Cardiac muscle cell (in vitro differentiated cells and primary cell): ENCODE data around the gene ASB1. TPM values are rescaled to one million over a fixed set of nuclear protein-coding genes. Genes with fewer than 3 reads are reported as not detected.
A peak's percentile ranks its signal among the peaks of the same experiment; 100 is the strongest.

Experiments
- DNase-seq, 2 donors: peaks; one replicate each; pipeline versions ENCODE4 v3.0.0 to v3.0.0-alpha.2; 2010 to 2017; ENCODE audit warnings: low read depth in 1 of 2, low spot score in 1 of 2
- H3K27ac ChIP-seq: fragments of 200-600 bp; sonication (generic); 2 replicates; pipeline ENCODE4 v1.5.1; 2016
- H3K27me3 ChIP-seq: fragments of 200-600 bp; sonication (generic); 2 replicates; pipeline ENCODE4 v1.6.0; 2016; ENCODE audit warnings: control low read depth
- H3K36me3 ChIP-seq: fragments of 200-600 bp; sonication (generic); 2 replicates; pipeline ENCODE4 v1.5.1; 2016; ENCODE audit warnings: control low read depth
- H3K4me1 ChIP-seq: fragments of 200-600 bp; sonication (generic); 2 replicates; pipeline ENCODE4 v1.8.1; 2017; ENCODE audit warnings: low read depth, mild to moderate bottlenecking, mixed run types
- H3K4me3 ChIP-seq: fragments of 200-600 bp; sonication (generic); 2 replicates; pipeline ENCODE4 v1.5.1; 2016; ENCODE audit warnings: mild to moderate bottlenecking
- H3K9me3 ChIP-seq: fragments of 200-600 bp; sonication (generic); 2 replicates; pipeline ENCODE4 v1.5.1; 2017; ENCODE audit warnings: low read depth, mild to moderate bottlenecking, control low read depth
- polyA plus RNA-seq: library from polyadenylated mRNA; unstranded; fragments of >200 nt; fragmentation: Nextera tagmentation; extraction: Ambion mirVana; gene quantifications from 2 replicates; pipeline ENCODE4 v1.2.1, GENCODE V29; 2016
- total RNA-seq: library from RNA; depleted of rRNA; stranded (reverse); fragments of >200 nt; gene quantifications from 2 replicates; pipeline ENCODE4 v1.2.3, GENCODE V29; 2016
- TF ChIP-seq, protein P1 (sequence below): IDR thresholded peaks from 2 replicates; pipeline ENCODE4 v1.5.1; 2012; ENCODE audit warnings: low read depth, mild to moderate bottlenecking, low read length

The ASB1 gene
- total and polyA plus RNA-seq, 2 experiments from 2014 or later, result 16.7 TPM

DNA sequence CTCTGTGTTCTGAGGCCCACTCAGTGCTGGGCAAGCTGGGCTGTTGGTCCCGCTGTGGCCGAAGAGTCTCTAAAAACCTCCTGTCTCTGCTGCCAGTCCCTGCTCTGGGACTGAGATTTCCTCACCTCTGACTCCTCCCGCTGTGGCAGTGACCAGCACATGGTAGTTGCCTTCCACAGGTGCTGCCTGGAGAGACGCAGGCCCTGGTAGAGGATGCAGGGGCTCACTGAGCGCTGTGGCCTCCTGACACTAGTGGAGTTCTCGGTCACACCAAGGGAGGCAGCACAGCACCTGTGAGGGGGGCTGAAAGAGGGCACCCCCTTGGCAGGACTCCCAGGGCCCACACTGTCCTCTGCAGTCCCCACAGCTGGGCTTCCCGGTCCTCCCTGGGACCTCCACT lies 3.8 kb upstream of the ASB1 start:
- peaks cover 19% of the 10 kb centered on the region for H3K4me1 ChIP-seq
- H3K4me3 ChIP-seq, result no peak overlapping the region
- no peaks in the 10 kb centered on the region for H3K36me3 ChIP-seq
- H3K9me3 ChIP-seq, result no peaks in the 10 kb centered on the region
- TF ChIP-seq, protein P1, sequence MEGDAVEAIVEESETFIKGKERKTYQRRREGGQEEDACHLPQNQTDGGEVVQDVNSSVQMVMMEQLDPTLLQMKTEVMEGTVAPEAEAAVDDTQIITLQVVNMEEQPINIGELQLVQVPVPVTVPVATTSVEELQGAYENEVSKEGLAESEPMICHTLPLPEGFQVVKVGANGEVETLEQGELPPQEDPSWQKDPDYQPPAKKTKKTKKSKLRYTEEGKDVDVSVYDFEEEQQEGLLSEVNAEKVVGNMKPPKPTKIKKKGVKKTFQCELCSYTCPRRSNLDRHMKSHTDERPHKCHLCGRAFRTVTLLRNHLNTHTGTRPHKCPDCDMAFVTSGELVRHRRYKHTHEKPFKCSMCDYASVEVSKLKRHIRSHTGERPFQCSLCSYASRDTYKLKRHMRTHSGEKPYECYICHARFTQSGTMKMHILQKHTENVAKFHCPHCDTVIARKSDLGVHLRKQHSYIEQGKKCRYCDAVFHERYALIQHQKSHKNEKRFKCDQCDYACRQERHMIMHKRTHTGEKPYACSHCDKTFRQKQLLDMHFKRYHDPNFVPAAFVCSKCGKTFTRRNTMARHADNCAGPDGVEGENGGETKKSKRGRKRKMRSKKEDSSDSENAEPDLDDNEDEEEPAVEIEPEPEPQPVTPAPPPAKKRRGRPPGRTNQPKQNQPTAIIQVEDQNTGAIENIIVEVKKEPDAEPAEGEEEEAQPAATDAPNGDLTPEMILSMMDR, result no peak
- no peak for DNase-seq
- no peak overlapping the region for H3K27ac ChIP-seq
- H3K27me3 ChIP-seq, result no peaks in the 10 kb centered on the region

DNA sequence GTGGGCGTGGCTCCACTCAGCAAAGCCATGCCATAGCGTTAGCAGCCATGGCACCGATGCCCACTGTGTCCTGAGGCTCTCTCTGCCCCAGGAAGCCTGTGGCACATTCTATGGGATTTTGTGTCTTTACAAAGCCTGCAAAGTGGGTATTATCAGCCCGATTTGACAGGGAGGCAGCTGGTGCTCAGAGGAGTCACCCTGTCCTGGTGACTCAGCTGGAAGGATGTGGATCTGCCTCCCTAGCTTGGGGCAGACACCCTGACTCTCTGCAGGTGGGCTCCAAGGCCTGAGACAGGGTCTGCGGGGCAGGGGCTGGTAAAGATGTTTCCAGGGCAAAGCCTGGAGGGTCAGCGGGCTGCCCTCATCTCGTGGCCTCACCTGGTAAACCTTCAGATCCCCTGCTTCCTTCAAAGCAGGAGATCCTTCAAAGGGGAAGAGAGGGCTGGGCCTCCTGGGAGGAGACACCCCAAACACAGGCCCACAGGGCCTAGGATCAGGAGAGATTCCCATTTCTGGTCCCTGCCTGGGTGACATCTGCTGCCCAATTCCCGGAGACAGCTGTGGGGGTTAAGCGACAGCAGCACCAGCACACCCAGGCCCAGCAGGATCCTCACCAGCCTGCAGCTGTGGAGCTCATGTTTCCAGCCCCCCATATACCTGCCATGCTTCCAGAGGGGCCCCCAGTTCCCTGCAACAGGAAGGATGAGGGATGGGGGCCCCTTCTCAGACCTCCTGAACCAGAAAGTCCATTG lies 3.0 kb upstream of the ASB1 start:
- no peaks in the 10 kb centered on the region for H3K27me3 ChIP-seq
- H3K9me3 ChIP-seq, result no peaks in the 10 kb centered on the region
- DNase-seq, result no peak
- no peaks in the 10 kb centered on the region for H3K36me3 ChIP-seq
- peaks cover 23% of the 10 kb centered on the region for H3K4me1 ChIP-seq
- no peak overlapping the region for H3K27ac ChIP-seq
- no peak overlapping the region for H3K4me3 ChIP-seq
- TF ChIP-seq, protein P1, result no peak

DNA sequence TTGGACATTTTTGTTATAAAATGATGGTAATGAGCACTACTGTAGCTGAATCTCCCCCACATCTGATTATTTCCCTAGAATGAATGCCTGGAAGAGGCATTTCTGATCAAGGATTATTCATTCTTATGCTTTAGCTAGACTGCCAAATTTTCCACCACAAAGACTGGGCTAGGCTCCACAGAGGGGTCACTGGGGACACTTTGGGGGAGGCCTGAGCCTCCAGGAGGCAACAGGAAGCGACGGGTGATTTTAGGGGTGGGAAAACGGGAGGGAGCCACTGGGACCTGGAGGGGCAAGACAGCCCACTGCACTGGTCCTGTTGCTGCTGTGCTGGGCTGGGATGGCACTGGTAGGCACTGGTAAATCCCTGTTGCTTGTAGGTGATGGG lies 2.4 kb upstream of the ASB1 start:
- TF ChIP-seq, protein P1, result no peak
- Histone ChIP-seq H3K36me3 (no peaks in the 10 kb centered on the region), H3K4me1 (peaks cover 23% of the 10 kb centered on the region), H3K27me3 (no peaks in the 10 kb centered on the region), H3K9me3 (no peaks in the 10 kb centered on the region), H3K27ac (no peak overlapping the region), H3K4me3 (no peak overlapping the region)
- DNase-seq, result peak in 1 of 2 donors; percentile 77

DNA sequence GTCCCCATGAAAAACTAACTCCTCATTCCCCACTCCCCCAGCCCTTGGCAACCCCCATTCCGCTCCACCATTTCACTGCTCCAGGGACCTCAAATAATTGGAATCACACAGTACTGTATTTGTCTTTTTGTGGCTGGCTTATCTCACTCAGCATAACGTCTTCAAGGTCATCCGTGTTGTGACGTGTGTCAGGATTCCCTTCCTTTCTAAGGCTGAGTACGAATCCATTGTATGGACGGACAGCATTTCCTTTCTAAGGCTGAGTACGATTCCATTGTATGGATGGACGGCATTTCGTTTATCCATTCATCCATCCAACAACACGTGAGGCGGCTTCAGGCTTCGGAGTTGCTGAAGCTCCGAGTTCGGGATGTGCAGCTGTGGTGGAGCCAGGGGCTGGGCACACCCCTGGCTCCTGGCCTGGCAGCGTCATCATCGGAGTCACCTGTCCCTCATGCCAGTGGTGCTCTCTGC lies 1.2 kb upstream of the ASB1 start:
- no peak for DNase-seq
- TF ChIP-seq, protein P1, result no peak
- Histone ChIP-seq H3K27me3 (no peaks in the 10 kb centered on the region), H3K4me3 (peak overlapping the region; percentile 89), H3K27ac (no peak overlapping the region), H3K36me3 (no peaks in the 10 kb centered on the region), H3K9me3 (no peaks in the 10 kb centered on the region), H3K4me1 (peaks cover 22% of the 10 kb centered on the region)

DNA sequence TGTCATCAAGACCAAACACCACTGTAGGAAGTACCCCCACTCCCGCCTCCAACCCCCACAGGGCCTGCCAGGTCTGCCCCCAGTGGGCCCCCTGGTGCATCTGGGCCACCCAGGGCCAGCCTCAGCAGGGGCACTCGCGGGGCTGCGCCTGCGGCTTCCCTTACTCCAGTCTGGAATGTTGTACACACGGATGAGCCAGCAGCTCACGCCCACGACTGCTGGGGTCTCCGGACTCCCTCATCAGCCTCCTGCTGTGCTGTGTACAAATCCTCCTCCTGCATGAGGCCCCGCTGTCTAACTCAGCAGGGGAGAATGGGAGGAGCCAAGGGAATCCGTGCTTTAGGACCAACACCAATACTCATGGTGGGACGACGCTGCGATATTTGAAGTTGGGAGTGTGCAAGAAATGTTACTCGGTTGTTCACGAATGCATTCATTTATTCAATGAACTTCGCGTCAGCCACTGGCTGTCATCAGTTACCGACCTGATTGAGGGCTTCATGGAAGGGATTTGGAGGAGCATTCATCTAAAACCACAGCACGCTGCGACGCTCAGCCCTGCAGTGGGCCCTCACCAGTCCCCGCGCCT lies 654 bp upstream of the ASB1 start:
- Histone ChIP-seq H3K27ac (peak overlapping the region; percentile 84), H3K36me3 (no peaks in the 10 kb centered on the region), H3K27me3 (no peaks in the 10 kb centered on the region), H3K4me1 (peaks cover 18% of the 10 kb centered on the region), H3K4me3 (peak overlapping the region; percentile 89), H3K9me3 (no peaks in the 10 kb centered on the region)
- TF ChIP-seq, protein P1, result no peak
- DNase-seq, result peak; percentile 32 to 85
